Measurements from ENCODE around the gene ACSS1.

The ACSS1 gene

GRCh38 chr20:25051386-25052155, 6.4 kb downstream of the ACSS1 start:
- no peak for TF ChIP-seq CTCF (conservative IDR thresholded peaks at IDR 0.05)
- no peak for TF ChIP-seq ZFX (IDR thresholded peaks at IDR 0.05)
- no peak overlapping the region for H3K27ac ChIP-seq

- no peak for TF ChIP-seq ZFX (IDR thresholded peaks at IDR 0.05)
- TF ChIP-seq CTCF (conservative IDR thresholded peaks at IDR 0.05) = no peak
- no peak overlapping the region for H3K27ac ChIP-seq
Observed at GRCh38 chr20:25050501-25051350, 7.2 kb downstream of the ACSS1 start.

GRCh38 chr20:25050082-25050481, 7.9 kb downstream of the ACSS1 start:
- TF ChIP-seq CTCF (conservative IDR thresholded peaks at IDR 0.05) (no peak), ZFX (IDR thresholded peaks at IDR 0.05) (no peak)
- no peak overlapping the region for H3K27ac ChIP-seq

GRCh38 chr20:25049261-25050060, 8.5 kb downstream of the ACSS1 start:
- no peak for TF ChIP-seq ZFX (IDR thresholded peaks at IDR 0.05)
- TF ChIP-seq CTCF (conservative IDR thresholded peaks at IDR 0.05) = no peak
- H3K27ac ChIP-seq = peak overlapping the region; percentile 64

GRCh38 chr20:25048519-25048952, 9.4 kb downstream of the ACSS1 start:
- peak overlapping the region; percentile 64 for H3K27ac ChIP-seq

GRCh38 chr20:25047766-25048165, 10.2 kb downstream of the ACSS1 start:
- TF ChIP-seq CTCF (conservative IDR thresholded peaks at IDR 0.05) (no peak), ZFX (IDR thresholded peaks at IDR 0.05) (no peak)
- peak overlapping the region; percentile 64 for H3K27ac ChIP-seq

More at GRCh38 chr20:25048519-25048952, 9.4 kb downstream of the ACSS1 start:
- TF ChIP-seq ZFX (IDR thresholded peaks at IDR 0.05) (no peak), CTCF (conservative IDR thresholded peaks at IDR 0.05) (no peak)
